Fibroblast of peridontal ligament (primary cell): ENCODE data around the gene GPAT2.
A peak's percentile ranks its signal among the peaks of the same experiment; 100 is the strongest.
"Not testable (repeated sequence)": the region's sequence is repeated elsewhere in the genome, so short reads cannot be mapped to it uniquely, and the experiment has no call there.

Experiments
- DNase-seq: peaks from one replicate; pipeline ENCODE4 v3.0.0-alpha.2; 2010; ENCODE audit errors: extremely low read depth

Gene GPAT2

GRCh38 chr2:96022701-96023447, 11.8 kb downstream of the GPAT2 start:
- peak; percentile 68 for DNase-seq

GRCh38 chr2:96022126-96022525, 12.6 kb downstream of the GPAT2 start:
- DNase-seq, result not testable (repeated sequence)

- not testable (repeated sequence) for DNase-seq
Measured at GRCh38 chr2:96021142-96021541, 13.6 kb downstream of the GPAT2 start.

- not testable (repeated sequence) for DNase-seq
Measured at GRCh38 chr2:96019909-96020590, 14.7 kb downstream of the GPAT2 start.

- not testable (repeated sequence) for DNase-seq
Measured at GRCh38 chr2:96016321-96016720, 18.4 kb downstream of the GPAT2 start.

- not testable (repeated sequence) for DNase-seq
Measured at GRCh38 chr2:96012792-96013264, 21.9 kb downstream of the GPAT2 start.

GRCh38 chr2:96012086-96012791, 22.5 kb downstream of the GPAT2 start:
- DNase-seq, result not testable (repeated sequence)

GRCh38 chr2:96011129-96011455, 23.6 kb downstream of the GPAT2 start:
- peak; percentile 3 for DNase-seq

GRCh38 chr2:96010320-96011128, 24.2 kb downstream of the GPAT2 start:
- DNase-seq, result peak; percentile 57

- not testable (repeated sequence) for DNase-seq
Measured at GRCh38 chr2:96009833-96010232, 24.9 kb downstream of the GPAT2 start.

GRCh38 chr2:96008051-96008450, 26.7 kb downstream of the GPAT2 start:
- DNase-seq, result not testable (repeated sequence)

- not testable (repeated sequence) for DNase-seq
Measured at GRCh38 chr2:96006248-96006647, 28.5 kb downstream of the GPAT2 start.

- peak; percentile 51 for DNase-seq
Measured at GRCh38 chr2:95992520-95993272, 42.0 kb downstream of the GPAT2 start.

GRCh38 chr2:95992102-95992501, 42.6 kb downstream of the GPAT2 start:
- not testable (repeated sequence) for DNase-seq

- DNase-seq, result peak; percentile 24
Measured at GRCh38 chr2:95991351-95992094, 43.2 kb downstream of the GPAT2 start, which contains the start of gene ANKRD36C. Gene ANKRD36C (minus strand): TSS chr2:95991824. CDS start chr2:95991708, 116 bp downstream.

GRCh38 chr2:95990884-95991283, 43.8 kb downstream of the GPAT2 start:
- not testable (repeated sequence) for DNase-seq
